Omental fat pad (tissue), 4 donors: ENCODE data around the gene TBC1D9. TPM values are rescaled to one million over a fixed set of nuclear protein-coding genes. Genes with fewer than 3 reads are reported as not detected.
"Not testable (repeated sequence)": the region's sequence is repeated elsewhere in the genome, so short reads cannot be mapped to it uniquely, and the experiment has no call there.

Source experiments
- ATAC-seq: fragments of 150-250 bp; one replicate; pipeline ENCODE4 v1.9.1; 2016; ENCODE audit warnings: mild to moderate bottlenecking, moderate library complexity; ENCODE audit not compliant: low FRiP score
- DNase-seq: peaks from one replicate; pipeline ENCODE4 v3.0.0-alpha.2; 2019; ENCODE audit warnings: low spot score
- CTCF ChIP-seq, 3 donors: fragments of 450-650 bp; IDR thresholded peaks; one replicate each; pipeline ENCODE4 v1.5.1; 2016 to 2017; ENCODE audit warnings: antibody characterized with exemption in 3 of 3, mild to moderate bottlenecking in 3 of 3, moderate library complexity in 2 of 3
- total RNA-seq, 4 donors: library from RNA; depleted of rRNA; stranded (reverse); fragments of >200 nt; gene quantifications; one replicate each; pipeline ENCODE4 v1.1.0, GENCODE V29; 2016

The TBC1D9 gene
- total RNA-seq, 4 donors from 2014 or later: 29.6 to 60.3 (median 48.3) TPM

- no peak for DNase-seq
- ATAC-seq: no peak
- no peak for TF ChIP-seq CTCF (IDR thresholded peaks at IDR 0.05)
Measured at GRCh38 chr4:140754918-140755773, 1.0 kb downstream of the TBC1D9 start.

- ATAC-seq (no peak), DNase-seq (no peak)
- no peak for TF ChIP-seq CTCF (IDR thresholded peaks at IDR 0.05)
Measured at GRCh38 chr4:140753329-140753728, 2.9 kb downstream of the TBC1D9 start.

GRCh38 chr4:140752291-140753068 lies 3.7 kb downstream of the TBC1D9 start:
- DNase-seq (no peak), ATAC-seq (no peak)
- TF ChIP-seq CTCF (IDR thresholded peaks at IDR 0.05): no peak

GRCh38 chr4:140750470-140750869 lies 5.7 kb downstream of the TBC1D9 start:
- no peak for TF ChIP-seq CTCF (IDR thresholded peaks at IDR 0.05)
- no peak for ATAC-seq
- no peak for DNase-seq

- no peak for TF ChIP-seq CTCF (IDR thresholded peaks at IDR 0.05)
- no peak for ATAC-seq
Measured at GRCh38 chr4:140748171-140748570, 8.0 kb downstream of the TBC1D9 start.

GRCh38 chr4:140746546-140746945 lies 9.6 kb downstream of the TBC1D9 start:
- DNase-seq, ATAC-seq: not testable (repeated sequence)

More at GRCh38 chr4:140748171-140748570, 8.0 kb downstream of the TBC1D9 start:
- no peak for DNase-seq

- ATAC-seq (no peak), DNase-seq (no peak)
- no peak for TF ChIP-seq CTCF (IDR thresholded peaks at IDR 0.05)
Measured at GRCh38 chr4:140744421-140744820, 11.8 kb downstream of the TBC1D9 start.
